ENCODE data around the gene OSER1.

OSER1 gene

GRCh38 chr20:44154521-44155001 lies 56.0 kb downstream of the OSER1 start:
- H3K4me3 ChIP-seq (ENCODE audit: low read length), result no peak overlapping the region
- no peak for DNase-seq (ENCODE audit: low read depth, low spot score)

GRCh38 chr20:44153636-44154043 lies 56.9 kb downstream of the OSER1 start:
- peak; percentile 37 for DNase-seq (ENCODE audit: low read depth, low spot score)
- no peak overlapping the region for H3K4me3 ChIP-seq (ENCODE audit: low read length)

DNA sequence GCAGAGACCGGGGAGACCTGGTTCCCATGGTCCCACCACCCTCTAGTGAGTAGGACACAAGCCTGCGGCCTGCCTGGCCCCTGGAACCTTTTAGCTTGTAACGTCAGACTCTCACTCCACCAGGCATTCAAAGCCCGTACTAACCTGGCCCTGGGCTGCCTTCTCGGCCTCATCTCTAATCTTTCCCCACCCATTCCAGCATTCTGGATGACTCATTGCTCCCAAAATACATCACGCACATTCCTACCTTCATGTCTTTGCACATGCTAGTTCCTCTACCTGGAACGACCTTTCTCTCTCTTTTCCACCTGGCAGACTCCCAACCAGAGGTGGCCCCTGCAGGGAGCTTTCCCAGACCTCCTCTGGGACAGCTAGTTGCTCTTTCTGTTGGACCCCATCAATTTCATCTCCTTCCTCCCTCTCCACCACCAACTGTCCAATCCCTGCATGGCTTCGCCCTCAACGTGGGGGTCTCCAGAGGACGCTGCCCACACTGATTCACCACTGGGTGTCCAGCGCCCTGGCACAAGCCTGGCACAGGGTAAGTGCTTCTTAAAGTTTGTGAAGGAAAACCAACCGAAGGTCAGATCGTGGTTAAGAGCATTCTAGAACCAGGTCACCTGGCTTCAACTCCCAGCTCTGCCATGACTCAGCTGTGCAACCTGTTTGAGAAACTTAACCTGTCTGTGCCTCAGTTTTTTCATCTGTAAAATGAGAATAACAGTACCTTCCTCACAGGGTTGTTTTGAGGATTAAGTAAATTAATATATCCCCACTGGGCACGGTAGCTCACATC lies 58.8 kb downstream of the OSER1 start:
- no peak for DNase-seq (ENCODE audit: low read depth, low spot score)
- H3K4me3 ChIP-seq (ENCODE audit: low read length), result no peak overlapping the region

DNA sequence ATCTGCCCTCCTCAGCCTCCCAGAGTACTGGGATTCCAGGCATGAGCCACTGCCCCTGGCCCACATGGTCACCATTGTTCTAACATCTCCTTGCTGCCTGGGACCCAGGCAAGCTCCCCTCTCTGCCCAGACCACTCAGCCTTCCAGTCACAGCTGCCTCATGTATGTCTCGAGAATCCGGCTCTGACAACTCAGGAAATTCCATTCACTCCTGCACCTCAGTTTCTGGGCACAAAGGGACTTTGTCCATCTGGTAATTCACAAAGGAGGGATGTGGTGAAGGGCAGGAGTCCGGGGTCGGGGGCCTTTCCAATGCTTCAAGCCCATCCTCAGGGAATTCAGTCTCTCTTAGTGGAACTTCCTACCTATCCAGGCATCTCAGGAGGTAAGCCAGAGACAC lies 64.3 kb downstream of the OSER1 start:
- DNase-seq (ENCODE audit: low read depth, low spot score), result no peak
- H3K4me3 ChIP-seq (ENCODE audit: low read length), result no peak overlapping the region

Measured in Jurkat, Clone E6-1 (cell line).